ENCODE measurements around the gene TMC6. TPM values are rescaled to one million over a fixed set of nuclear protein-coding genes. Genes with fewer than 3 reads are reported as not detected.
A peak's percentile ranks its signal among the peaks of the same experiment; 100 is the strongest.

TMC6 gene
- total and polyA plus RNA-seq, 4 donors = 7.7 to 61.9 (median 13.3) TPM

DNA sequence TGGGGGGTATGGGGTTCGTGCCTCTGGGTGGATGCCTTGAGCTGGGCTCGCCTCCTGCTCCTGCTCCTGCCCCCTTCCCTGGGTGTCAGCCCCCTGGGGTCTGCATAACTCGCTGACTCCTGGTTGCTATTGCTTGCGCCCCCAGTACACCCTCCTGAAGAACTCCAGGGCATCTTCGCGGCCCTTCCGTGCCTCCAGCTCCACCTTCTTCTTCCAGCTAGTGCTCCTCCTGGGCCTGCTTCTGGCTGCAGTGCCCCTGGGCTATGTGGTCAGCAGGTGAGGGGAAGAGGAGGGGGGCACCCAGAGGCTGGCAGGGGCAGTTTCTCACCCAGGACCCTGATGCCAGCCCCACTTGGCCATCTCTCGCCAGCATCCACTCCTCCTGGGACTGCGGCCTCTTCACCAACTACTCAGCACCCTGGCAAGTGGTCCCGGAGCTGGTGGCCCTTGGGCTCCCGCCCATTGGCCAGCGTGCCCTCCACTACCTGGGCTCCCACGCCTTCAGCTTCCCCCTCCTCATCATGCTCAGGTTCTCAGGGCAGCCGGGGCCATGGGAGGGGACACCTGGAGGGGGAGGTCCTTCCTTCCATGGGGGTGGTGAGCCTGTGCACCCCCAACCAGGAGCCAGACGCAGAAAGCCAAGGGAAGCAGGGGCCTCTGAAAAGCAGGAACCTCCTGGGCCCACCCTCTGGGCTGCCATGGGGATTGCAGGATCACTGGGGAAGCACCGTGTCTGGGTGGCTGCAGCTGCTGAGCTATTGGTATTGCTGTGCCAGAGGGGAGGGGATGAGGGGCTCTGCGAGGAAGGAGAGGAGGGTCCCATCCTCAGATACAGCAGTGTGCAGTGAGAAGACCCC, 9.9 kb upstream of the TMC6 start:
- WGBS = 86% methylated on average over 17 of the region's 17 CpGs

More for the DNA sequence above, 9.9 kb upstream of the TMC6 start:
- Histone ChIP-seq H3K9ac (ENCODE audit: low read depth in 1 of 2, low read length in 2 of 2) (no peak overlapping the region), H3K9me3 (ENCODE audit: control insufficient read depth in 4 of 4, low read length in 3 of 4) (no peaks in the 10 kb centered on the region), H3K27ac (ENCODE audit: low read depth in 1 of 2, low read length in 2 of 2) (no peak overlapping the region), H3K27me3 (ENCODE audit: control insufficient read depth in 4 of 4, insufficient read depth in 4 of 4, low read length in 3 of 4) (no peaks in the 10 kb centered on the region), H3K36me3 (ENCODE audit: control insufficient read depth in 4 of 4, insufficient read depth in 3 of 4, low read depth in 1 of 4, low read length in 3 of 4) (no peaks in the 10 kb centered on the region), H3K4me1 (ENCODE audit: control insufficient read depth in 4 of 4, insufficient read depth in 4 of 4, low read length in 3 of 4) (peaks cover 0 to 8% (median 2%) of the 10 kb centered on the region in 4 donors), H3K4me3 (ENCODE audit: low read depth in 1 of 3, low read length in 3 of 3) (no peak overlapping the region)
- DNase-seq (ENCODE audit: low spot score) = peak; percentile 35
- TF ChIP-seq YY1 (IDR thresholded peaks at IDR 0.05) (no peak), SP1 (IDR thresholded peaks at IDR 0.05) (no peak), FOXA2 (IDR thresholded peaks at IDR 0.05) (no peak), RAD21 (IDR thresholded peaks at IDR 0.05) (no peak), HNF4A (conservative IDR thresholded peaks at IDR 0.05) (no peak), TAF1 (conservative IDR thresholded peaks at IDR 0.05) (no peak), NR2F2 (IDR thresholded peaks at IDR 0.05) (no peak), JUND (IDR thresholded peaks at IDR 0.05) (no peak), RXRA (IDR thresholded peaks at IDR 0.05) (no peak), HNF4G (IDR thresholded peaks at IDR 0.05) (no peak), GABPA (IDR thresholded peaks at IDR 0.05 in 1 of 2, conservative IDR thresholded peaks at IDR 0.05 in 1 of 2) (no peak), FOXA1 (IDR thresholded peaks at IDR 0.05) (no peak), EGR1 (IDR thresholded peaks at IDR 0.05; ENCODE audit: low read depth in 2 of 2) (no peak)
- TF ChIP-seq, protein P1, sequence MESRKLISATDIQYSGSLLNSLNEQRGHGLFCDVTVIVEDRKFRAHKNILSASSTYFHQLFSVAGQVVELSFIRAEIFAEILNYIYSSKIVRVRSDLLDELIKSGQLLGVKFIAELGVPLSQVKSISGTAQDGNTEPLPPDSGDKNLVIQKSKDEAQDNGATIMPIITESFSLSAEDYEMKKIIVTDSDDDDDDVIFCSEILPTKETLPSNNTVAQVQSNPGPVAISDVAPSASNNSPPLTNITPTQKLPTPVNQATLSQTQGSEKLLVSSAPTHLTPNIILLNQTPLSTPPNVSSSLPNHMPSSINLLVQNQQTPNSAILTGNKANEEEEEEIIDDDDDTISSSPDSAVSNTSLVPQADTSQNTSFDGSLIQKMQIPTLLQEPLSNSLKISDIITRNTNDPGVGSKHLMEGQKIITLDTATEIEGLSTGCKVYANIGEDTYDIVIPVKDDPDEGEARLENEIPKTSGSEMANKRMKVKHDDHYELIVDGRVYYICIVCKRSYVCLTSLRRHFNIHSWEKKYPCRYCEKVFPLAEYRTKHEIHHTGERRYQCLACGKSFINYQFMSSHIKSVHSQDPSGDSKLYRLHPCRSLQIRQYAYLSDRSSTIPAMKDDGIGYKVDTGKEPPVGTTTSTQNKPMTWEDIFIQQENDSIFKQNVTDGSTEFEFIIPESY (IDR thresholded peaks at IDR 0.05) = no peak
- TF ChIP-seq, protein P2, sequence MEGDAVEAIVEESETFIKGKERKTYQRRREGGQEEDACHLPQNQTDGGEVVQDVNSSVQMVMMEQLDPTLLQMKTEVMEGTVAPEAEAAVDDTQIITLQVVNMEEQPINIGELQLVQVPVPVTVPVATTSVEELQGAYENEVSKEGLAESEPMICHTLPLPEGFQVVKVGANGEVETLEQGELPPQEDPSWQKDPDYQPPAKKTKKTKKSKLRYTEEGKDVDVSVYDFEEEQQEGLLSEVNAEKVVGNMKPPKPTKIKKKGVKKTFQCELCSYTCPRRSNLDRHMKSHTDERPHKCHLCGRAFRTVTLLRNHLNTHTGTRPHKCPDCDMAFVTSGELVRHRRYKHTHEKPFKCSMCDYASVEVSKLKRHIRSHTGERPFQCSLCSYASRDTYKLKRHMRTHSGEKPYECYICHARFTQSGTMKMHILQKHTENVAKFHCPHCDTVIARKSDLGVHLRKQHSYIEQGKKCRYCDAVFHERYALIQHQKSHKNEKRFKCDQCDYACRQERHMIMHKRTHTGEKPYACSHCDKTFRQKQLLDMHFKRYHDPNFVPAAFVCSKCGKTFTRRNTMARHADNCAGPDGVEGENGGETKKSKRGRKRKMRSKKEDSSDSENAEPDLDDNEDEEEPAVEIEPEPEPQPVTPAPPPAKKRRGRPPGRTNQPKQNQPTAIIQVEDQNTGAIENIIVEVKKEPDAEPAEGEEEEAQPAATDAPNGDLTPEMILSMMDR (IDR thresholded peaks at IDR 0.05; ENCODE audit: low read depth, low read length, missing input control) = no peak
- TF ChIP-seq, protein P3, sequence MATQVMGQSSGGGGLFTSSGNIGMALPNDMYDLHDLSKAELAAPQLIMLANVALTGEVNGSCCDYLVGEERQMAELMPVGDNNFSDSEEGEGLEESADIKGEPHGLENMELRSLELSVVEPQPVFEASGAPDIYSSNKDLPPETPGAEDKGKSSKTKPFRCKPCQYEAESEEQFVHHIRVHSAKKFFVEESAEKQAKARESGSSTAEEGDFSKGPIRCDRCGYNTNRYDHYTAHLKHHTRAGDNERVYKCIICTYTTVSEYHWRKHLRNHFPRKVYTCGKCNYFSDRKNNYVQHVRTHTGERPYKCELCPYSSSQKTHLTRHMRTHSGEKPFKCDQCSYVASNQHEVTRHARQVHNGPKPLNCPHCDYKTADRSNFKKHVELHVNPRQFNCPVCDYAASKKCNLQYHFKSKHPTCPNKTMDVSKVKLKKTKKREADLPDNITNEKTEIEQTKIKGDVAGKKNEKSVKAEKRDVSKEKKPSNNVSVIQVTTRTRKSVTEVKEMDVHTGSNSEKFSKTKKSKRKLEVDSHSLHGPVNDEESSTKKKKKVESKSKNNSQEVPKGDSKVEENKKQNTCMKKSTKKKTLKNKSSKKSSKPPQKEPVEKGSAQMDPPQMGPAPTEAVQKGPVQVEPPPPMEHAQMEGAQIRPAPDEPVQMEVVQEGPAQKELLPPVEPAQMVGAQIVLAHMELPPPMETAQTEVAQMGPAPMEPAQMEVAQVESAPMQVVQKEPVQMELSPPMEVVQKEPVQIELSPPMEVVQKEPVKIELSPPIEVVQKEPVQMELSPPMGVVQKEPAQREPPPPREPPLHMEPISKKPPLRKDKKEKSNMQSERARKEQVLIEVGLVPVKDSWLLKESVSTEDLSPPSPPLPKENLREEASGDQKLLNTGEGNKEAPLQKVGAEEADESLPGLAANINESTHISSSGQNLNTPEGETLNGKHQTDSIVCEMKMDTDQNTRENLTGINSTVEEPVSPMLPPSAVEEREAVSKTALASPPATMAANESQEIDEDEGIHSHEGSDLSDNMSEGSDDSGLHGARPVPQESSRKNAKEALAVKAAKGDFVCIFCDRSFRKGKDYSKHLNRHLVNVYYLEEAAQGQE (IDR thresholded peaks at IDR 0.05) = no peak
- TF ChIP-seq, protein P4, sequence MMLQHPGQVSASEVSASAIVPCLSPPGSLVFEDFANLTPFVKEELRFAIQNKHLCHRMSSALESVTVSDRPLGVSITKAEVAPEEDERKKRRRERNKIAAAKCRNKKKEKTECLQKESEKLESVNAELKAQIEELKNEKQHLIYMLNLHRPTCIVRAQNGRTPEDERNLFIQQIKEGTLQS (IDR thresholded peaks at IDR 0.05) = no peak
- TF ChIP-seq, protein P5, sequence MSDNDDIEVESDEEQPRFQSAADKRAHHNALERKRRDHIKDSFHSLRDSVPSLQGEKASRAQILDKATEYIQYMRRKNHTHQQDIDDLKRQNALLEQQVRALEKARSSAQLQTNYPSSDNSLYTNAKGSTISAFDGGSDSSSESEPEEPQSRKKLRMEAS (IDR thresholded peaks at IDR 0.05) = no peak
